Nucleus accumbens (tissue), 56 donors: Measurements from ENCODE around the gene KRT15.

Experiments used
- DNase-seq, 56 donors: peaks; one replicate each; lab custom pipeline; 2025; lab: John Stamatoyannopoulos, UW

The KRT15 gene

DNA sequence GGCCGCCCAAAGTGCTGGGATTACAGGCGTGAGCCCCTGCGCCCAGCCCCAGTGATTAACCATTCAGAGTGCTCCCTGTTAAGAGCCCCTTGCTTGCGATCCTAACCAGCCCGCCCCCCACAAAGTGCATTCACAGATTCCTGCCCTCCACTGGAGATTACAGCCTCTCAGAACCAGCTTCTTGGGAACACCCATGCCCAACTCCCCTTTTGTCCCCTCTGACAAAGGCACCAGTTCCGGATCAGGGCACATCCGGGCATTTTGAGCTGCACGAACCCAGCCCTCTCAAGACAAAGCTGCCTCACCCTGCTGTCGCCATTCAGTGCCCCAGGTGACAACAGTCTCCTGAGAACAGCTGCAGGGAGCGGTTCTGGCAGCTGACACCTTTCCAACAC is 10.3 kb upstream of the KRT15 start:
- DNase-seq, result no peak

GRCh38 chr17:41527063-41528023 is 8.7 kb upstream of the KRT15 start:
- no peak for DNase-seq

DNA sequence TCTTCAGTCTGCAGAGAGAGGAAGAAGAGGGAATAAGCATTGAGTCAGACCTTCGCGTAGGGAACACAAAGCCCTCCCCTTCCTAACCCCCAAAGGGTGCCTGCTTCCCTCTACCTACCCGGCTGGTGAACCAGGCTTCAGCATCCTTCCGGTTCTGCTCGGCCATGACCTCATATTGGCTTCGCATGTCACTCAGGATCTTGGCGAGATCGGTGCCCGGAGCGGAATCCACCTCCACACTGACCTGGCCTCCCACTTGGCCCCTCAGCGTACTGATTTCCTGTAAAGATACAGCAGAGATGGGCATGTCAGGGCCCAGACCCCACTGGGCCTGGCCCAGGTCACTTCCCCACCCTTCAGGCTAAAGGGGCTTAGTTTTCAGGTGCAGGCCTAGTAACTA is 5.6 kb upstream of the KRT15 start:
- DNase-seq, result no peak

DNA sequence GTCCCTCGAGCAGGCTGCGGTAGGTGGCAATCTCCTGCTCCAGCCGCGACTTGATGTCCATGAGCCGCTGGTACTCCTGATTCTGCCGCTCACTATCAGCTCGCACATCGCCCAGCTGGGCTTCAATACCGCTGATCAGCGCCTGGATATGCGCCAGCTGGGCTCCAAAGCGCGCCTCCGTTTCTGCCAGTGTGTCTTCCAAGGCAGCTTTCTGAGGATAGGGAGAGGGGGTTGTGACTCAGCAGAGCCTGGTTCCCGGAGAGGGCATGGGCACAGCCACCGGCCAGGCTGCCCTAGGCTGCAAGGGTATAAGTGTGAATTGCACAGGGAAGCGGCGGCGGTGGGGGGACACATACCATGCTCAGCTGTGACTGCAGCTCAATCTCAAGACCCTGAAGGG is 5.1 kb upstream of the KRT15 start:
- DNase-seq, result no peak

DNA sequence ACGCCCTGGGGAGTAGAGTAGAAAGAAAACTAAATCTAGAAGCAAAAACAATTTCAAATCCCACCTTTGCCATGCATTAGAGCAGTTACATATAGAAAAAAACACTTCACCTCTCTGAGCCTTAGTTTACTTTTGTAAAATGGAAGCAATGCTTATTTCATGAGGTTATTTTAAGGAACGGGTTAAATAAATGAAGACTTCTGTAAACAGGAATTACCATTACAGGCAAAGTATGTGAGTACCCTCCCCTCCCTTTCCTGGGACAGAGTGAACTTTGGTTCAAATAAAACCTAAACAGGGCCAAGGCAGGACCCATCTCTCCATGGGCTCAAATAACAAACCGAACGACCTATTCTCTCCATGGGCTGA is 4.5 kb upstream of the KRT15 start:
- no peak for DNase-seq

DNA sequence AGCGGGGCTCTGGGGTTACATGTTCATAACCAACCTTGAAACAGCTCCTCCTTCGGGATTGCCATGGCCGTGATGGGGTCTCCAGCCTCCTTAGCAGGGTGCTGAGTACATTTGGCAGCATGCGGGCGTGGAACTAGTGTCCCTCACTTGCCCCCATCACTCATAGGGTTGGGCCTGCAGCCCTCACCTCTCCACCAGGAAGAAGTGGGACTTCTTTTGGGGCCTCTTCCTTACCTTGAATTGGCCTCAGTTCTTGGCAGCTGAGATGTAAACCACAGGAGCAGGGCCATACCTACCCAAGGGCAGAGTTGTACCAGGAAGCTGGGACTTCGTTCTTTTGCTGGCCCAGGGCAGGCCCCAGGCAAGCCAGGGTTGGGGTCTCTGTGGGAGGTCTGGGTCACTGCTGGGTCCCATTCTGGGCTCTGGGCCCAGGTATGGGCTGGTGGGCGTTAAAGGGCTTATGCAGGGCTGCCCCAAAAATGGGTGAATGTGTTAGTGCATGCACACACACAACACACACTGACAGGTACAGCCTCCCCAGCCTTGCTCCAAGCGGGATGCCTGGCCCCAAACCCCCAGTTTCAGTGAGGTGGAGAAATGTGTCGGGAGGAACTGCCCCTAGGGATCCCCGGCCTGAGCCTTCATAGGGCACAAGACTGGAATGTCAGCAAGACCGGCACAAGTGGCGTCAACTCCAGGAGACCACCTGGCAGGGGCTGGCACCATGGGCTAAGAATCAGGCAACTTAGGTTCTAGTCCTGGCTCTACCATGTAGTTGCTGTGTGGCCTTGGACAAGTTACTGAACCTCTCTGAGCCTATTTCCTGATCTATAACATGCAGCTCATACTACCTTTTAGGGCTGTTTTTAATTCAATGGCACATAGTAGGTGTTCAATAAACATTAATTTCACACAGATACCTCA is 3.9 kb upstream of the KRT15 start:
- DNase-seq, result no peak

GRCh38 chr17:41521574-41522261 is 3.0 kb upstream of the KRT15 start:
- DNase-seq, result no peak

DNA sequence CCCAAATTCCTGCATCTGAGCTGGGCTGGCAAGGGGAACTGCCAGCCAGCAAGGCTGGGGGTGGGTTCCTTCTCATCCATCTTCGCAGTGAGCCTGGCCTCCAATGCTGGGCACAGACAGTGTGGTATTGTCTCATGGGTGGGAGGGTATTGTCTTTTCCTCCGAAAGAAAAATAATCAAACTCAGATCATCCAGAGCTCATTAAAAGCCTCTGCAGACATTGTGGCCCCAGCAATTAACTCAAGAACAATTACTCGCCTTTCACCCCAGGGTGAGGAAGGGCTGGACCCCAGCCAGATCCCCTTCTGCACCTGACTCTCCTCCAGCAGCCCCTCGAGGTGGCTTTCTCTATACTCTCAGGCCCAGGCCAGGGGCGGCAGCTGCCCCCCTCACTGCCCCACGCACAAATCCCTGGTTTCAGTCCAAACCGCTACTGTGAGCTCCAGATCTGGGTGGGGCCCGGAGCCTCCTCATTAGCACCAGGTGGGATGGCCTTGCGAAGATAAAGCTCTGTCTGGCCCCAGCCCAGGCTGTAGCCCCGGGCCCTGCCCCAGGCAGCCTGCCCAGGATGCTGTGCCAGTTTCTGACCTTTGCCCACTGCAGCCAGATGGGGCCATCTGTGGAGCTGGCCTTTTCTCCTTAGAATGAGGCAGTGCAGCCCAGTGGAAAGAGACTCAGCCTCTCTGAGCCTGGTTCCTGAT is 2.3 kb upstream of the KRT15 start:
- DNase-seq, result no peak

- no peak for DNase-seq
Observed at GRCh38 chr17:41519501-41520224, 973 bp upstream of the KRT15 start.

GRCh38 chr17:41518031-41518430 is 659 bp downstream of the KRT15 start:
- no peak for DNase-seq

DNA sequence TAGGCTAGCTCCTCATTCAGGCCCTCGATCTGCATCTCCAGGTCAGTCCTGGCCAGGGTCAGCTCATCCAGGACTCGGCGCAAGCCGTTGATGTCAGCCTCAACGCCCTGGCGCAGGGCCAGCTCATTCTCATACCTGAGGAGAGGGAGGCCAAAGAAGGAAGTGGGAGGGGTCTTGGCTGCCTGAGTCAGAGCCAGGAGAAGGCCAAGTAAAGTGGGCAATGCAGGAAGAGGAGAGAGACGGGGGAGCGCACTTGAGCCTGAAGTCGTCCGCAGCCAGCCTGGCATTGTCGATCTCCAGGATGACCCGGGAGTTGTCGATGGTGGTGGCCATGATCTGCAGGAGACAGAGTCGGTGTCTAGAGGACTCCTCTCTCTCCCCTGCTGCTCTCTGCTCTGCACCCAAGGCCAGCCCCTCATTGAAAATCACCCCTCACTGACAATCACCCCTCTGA is 1.8 kb downstream of the KRT15 start:
- no peak for DNase-seq

GRCh38 chr17:41516147-41516829 is 2.4 kb downstream of the KRT15 start:
- no peak for DNase-seq

DNA sequence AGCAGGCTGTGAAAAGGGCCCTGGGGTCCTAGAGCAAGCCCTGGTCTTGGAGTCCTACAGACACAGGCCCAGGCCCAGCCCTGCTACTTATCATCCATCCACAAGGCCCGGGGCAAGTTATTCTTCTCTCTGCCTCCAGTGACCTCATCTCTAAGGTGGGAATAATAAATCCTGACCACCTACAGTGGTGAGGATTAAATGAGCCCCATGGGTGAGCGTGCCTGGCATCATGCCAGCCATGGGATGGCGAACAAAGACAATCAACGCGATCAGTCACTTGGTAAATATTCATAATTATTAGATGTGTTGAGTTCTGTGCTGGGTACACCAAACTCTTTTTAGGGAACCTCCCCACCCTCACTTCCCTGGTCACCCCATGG is 5.5 kb downstream of the KRT15 start:
- DNase-seq, result no peak

DNA sequence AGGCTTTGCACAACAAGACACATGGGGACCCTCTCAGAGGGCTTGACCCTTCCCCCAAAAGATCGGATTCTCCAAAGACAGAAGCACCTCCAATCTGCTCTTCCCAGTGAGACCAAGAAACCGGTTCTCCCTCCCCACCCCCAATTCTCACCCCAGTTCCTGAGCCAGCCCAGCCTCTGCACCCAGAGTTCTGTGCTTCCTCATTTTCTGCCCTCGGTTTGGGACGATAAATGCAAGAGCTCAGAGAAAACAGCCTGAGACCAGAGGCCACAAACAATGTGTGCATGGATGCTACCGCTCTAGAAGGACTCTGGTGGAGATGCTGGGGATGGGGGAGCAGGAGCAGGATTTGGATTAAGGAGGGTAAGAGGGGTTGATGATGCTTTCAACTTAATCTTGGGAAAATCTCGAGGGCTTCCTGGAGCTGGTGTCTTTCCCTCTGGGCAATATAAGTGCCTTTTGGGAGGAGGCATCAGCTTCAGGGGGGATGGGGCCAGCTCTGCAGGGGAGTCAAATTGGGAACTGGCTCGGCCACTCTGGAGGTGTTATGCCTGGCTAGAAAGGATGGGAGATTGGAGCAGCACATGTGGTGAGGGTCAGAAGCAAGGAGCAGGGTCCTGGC is 6.0 kb downstream of the KRT15 start:
- no peak for DNase-seq

GRCh38 chr17:41511716-41512115 is 7.0 kb downstream of the KRT15 start:
- DNase-seq, result no peak

DNA sequence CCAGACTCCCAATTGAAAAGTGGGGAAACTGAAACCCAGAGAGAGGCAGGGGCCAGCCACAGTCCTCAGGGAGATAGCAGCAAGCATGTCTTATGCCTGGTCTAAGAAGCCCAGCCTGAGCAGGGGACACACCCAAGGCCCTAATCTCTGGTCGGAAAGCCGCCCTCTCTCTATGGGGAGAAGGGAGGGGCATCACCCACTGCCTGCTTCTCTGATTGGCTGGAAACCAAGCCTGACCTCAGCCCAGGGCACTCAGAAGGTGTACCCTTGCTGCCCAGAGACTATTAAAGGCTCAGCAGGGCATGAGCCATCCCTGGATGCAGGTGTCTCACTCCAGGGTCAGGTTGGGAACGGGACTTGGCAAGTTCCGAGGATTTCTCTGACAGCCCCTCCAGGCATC is 7.6 kb downstream of the KRT15 start:
- no peak for DNase-seq

DNA sequence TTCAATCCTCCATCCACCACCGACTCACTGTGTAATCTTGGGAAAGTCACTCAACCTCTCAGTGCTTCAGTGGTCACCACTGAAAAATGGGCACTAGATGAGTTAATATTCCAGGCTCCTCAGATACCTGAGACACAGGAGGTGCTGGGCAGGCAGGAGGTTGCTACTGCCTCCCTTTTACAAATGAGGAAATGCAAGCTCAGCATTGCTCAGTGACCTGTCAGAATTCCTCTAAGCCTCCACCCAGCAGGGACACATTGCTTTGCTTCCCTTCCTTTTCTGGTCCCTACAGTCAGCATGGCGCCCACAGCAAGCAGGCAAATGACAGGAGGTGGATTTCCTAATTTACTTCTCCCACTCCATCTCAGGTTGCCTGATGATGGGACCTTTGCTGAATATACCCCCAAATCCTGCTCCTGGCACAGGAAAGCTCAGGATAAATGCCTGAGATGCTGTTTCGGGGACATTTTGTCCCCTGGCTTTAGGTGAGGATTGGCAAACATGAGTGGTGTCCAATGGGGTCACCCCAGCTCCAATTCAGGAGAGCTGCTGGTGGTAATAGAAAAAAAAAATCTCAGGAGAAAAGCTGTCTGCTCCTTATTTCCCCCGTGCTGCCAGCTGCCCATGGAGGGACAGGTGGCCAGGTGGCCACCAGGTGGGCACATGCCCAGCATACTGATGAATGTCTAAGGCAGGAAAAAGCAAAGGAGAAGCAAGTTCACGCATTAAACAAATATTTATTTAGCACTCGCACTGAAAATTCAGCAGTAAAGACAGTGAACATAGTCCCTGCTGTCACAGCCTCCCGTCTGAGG is 8.2 kb downstream of the KRT15 start:
- DNase-seq, result no peak
